HepG2 (cell line): ENCODE results near the gene DMKN. TPM values are rescaled to one million over a fixed set of nuclear protein-coding genes. Genes with fewer than 3 reads are reported as not detected.

Source experiments
- ATF7-NPFF ChIP-seq: sonication (generic); formaldehyde crosslinking; IDR thresholded peaks from 2 replicates; pipeline ENCODE4 v1.8.1; 2023; ENCODE audit warnings: mild to moderate bottlenecking, low read depth, missing genetic modification reagents, moderate library complexity
- BRD4 ChIP-seq: sonication (generic); formaldehyde crosslinking; IDR thresholded peaks from 2 replicates; pipeline ENCODE4 v1.4.0; 2020; ENCODE audit warnings: missing genetic modification reagents
- HBP1 ChIP-seq: IDR thresholded peaks from 2 replicates; pipeline ENCODE4 v1.6.1; 2016; ENCODE audit warnings: low read depth, control low read depth
- IKZF1 ChIP-seq: fragments of 450-650 bp; IDR thresholded peaks from 2 replicates; pipeline ENCODE4 v1.7.1; 2016
- MBD4 ChIP-seq: IDR thresholded peaks from 2 replicates; pipeline ENCODE4 v1.6.1; 2012; ENCODE audit warnings: low read length, inconsistent platforms, borderline replicate concordance
- MLX ChIP-seq: IDR thresholded peaks from 2 replicates; pipeline ENCODE4 v1.6.1; 2016
- NONO ChIP-seq, 2 experiments: fragments of 450-650 bp in 1 of 2; sonication (generic) in 1 of 2; formaldehyde crosslinking in 1 of 2; IDR thresholded peaks in 1 of 2; conservative IDR thresholded peaks in 1 of 2; 2 replicates each; pipeline versions ENCODE4 v1.6.1 to v1.8.0; 2017 to 2022; ENCODE audit warnings: mild to moderate bottlenecking in 1 of 2, missing genetic modification reagents in 1 of 2, moderate library complexity in 1 of 2
- PCBP2 ChIP-seq: fragments of 200-400 bp; formaldehyde crosslinking; optimal IDR thresholded peaks from 2 replicates; pipeline ENCODE3; 2018; ENCODE audit warnings: low read length, low read depth; ENCODE audit not compliant: poor library complexity, severe bottlenecking
- PLRG1 ChIP-seq: fragments of 450-650 bp; conservative IDR thresholded peaks from 2 replicates; pipeline ENCODE4 v1.6.1; 2016
- SNAI1 ChIP-seq: sonication (generic); formaldehyde crosslinking; IDR thresholded peaks from 2 replicates; pipeline ENCODE4 v1.5.0; 2020; ENCODE audit warnings: mild to moderate bottlenecking, missing genetic modification reagents, borderline replicate concordance
- ZMYM4 ChIP-seq: sonication (generic); formaldehyde crosslinking; IDR thresholded peaks from 2 replicates; pipeline ENCODE4 v1.8.1; 2023; ENCODE audit warnings: mild to moderate bottlenecking, missing genetic modification reagents
- ZNF232 ChIP-seq: sonication (generic); formaldehyde crosslinking; IDR thresholded peaks from 2 replicates; pipeline ENCODE4 v1.4.0; 2020; ENCODE audit warnings: missing genetic modification reagents, borderline replicate concordance
- ZNF274 ChIP-seq: sonication (generic); formaldehyde crosslinking; IDR thresholded peaks from 2 replicates; pipeline ENCODE4 v1.5.1; 2020; ENCODE audit warnings: mild to moderate bottlenecking, missing genetic modification reagents
- ZNF33B ChIP-seq: sonication (generic); formaldehyde crosslinking; IDR thresholded peaks from 2 replicates; pipeline ENCODE4 v1.5.1; 2020; ENCODE audit warnings: mild to moderate bottlenecking, missing genetic modification reagents
- ZNF34 ChIP-seq: sonication (generic); formaldehyde crosslinking; IDR thresholded peaks from 2 replicates; pipeline ENCODE4 v1.4.0; 2020; ENCODE audit warnings: mild to moderate bottlenecking, missing genetic modification reagents, borderline replicate concordance
- ZNF343 ChIP-seq: sonication (generic); formaldehyde crosslinking; IDR thresholded peaks from 2 replicates; pipeline ENCODE4 v1.4.0; 2020; ENCODE audit warnings: mild to moderate bottlenecking, missing genetic modification reagents
- ZNF558 ChIP-seq: sonication (generic); formaldehyde crosslinking; IDR thresholded peaks from 2 replicates; pipeline ENCODE4 v1.9.0; 2022; ENCODE audit warnings: mild to moderate bottlenecking, missing genetic modification reagents, borderline replicate concordance
- polyA plus RNA-seq, 8 experiments: library from polyadenylated mRNA; depleted of rRNA in 3 of 8; stranded (reverse) in 7 of 8; unstranded in 1 of 8; fragments of >200 nt; fragmentation: Illumina TruSeq in 4 of 8; extraction: Trizol in 4 of 8; gene quantifications; 2 replicates each; pipeline versions ENCODE4 v1.2.1 to v1.2.3, GENCODE V29; 2011 to 2016; ENCODE audit warnings: low read depth in 4 of 8, missing spikeins in 1 of 8, mixed read lengths in 1 of 8; ENCODE audit not compliant: insufficient read depth in 1 of 8
- total RNA-seq, 5 experiments: library from RNA; depleted of rRNA; stranded (reverse); fragments of >200 nt; fragmentation: Illumina TruSeq; extraction: Trizol; gene quantifications; 2 replicates each; pipeline ENCODE4 v1.2.3, GENCODE V29; 2016; ENCODE audit warnings: low read depth in 1 of 5
- TF ChIP-seq, protein P1 (sequence below): sonication (generic); formaldehyde crosslinking; IDR thresholded peaks from 2 replicates; pipeline ENCODE4 v1.4.0; 2020; ENCODE audit warnings: mild to moderate bottlenecking, missing genetic modification reagents

The DMKN gene
- total and polyA plus RNA-seq, 2 of the 13 experiments (the other 11 are each of a cell fraction or from before 2014, with no cell fraction given), result 50.8 to 57.1 TPM

DNA sequence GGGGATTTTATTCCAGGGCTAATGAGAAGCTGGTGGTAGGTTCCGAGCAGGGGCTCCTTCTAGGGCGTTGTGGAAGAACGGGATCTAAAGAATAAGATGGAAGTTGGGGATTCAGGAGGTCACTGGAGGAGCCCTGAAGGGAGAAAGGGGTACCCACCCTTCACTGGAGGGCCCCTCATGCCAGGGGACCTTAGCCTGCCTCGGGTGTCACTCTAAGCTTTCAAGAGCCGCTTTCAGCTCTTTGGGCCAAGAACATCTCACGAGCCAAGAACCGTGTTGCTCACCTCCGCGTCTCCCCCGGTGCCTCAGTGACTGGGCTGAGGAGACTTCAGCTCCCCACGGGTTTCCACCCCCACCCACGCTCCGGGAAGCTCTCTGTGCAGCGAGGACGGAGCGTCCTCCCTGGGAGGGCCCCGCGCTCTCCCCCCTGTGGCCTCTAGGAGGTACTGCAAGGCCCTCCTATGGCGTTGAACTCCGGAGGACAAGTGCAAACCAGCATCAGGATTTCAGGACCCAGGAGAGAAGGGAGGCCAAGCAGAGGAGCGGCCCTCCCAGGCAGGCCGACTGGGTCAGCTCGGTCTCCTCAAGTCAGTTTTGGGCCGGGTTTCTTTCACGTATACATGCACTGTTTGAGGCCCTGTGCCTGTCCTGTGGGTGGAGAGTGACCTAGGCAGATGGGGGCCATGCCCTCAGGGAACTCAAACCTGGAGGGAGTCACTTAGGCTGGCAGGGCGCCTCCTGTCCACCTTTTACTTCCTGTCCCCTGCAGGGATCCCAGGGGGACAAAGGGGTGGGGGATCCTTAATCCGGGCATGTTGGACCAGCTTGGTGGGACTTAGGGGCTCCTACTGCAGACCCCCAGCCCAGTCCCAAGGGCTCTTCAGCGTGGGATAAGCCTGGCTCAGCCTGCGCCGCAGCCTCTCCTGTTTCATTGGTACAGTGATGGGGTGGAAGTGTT, 18.1 kb downstream of the DMKN start (continued):
- TF ChIP-seq ZNF34 (0 out of 2 replicates have a peak, but pooled peaks have one; percentile 41), ZMYM4 (CRISPR knock-in tag) (0 out of 2 replicates have a peak, but pooled peaks have one; percentile 29), ATF7-NPFF (CRISPR knock-in tag) (no peak), PLRG1 (no peak), NONO (IDR thresholded peaks at IDR 0.05) (no peak), NONO (CRISPR knock-in tag; conservative IDR thresholded peaks at IDR 0.05) (0 out of 2 replicates have a peak, but pooled peaks have one; percentile 26), IKZF1 (no peak), HBP1 (CRISPR knock-in tag) (no peak), ZNF343 (CRISPR knock-in tag) (no peak), BRD4 (CRISPR knock-in tag) (0 out of 2 replicates have a peak, but pooled peaks have one; percentile 32), MLX (no peak), SNAI1 (CRISPR knock-in tag) (no peak), ZNF33B (CRISPR knock-in tag) (no peak), ZNF558 (CRISPR knock-in tag) (no peak), ZNF274 (CRISPR knock-in tag) (peak; percentile 48; the same call in 1 of the 2 replicates), MBD4 (no peak), PCBP2 (no peak), ZNF232 (0 out of 2 replicates have a peak, but pooled peaks have one; percentile 50)
- TF ChIP-seq, protein P1, sequence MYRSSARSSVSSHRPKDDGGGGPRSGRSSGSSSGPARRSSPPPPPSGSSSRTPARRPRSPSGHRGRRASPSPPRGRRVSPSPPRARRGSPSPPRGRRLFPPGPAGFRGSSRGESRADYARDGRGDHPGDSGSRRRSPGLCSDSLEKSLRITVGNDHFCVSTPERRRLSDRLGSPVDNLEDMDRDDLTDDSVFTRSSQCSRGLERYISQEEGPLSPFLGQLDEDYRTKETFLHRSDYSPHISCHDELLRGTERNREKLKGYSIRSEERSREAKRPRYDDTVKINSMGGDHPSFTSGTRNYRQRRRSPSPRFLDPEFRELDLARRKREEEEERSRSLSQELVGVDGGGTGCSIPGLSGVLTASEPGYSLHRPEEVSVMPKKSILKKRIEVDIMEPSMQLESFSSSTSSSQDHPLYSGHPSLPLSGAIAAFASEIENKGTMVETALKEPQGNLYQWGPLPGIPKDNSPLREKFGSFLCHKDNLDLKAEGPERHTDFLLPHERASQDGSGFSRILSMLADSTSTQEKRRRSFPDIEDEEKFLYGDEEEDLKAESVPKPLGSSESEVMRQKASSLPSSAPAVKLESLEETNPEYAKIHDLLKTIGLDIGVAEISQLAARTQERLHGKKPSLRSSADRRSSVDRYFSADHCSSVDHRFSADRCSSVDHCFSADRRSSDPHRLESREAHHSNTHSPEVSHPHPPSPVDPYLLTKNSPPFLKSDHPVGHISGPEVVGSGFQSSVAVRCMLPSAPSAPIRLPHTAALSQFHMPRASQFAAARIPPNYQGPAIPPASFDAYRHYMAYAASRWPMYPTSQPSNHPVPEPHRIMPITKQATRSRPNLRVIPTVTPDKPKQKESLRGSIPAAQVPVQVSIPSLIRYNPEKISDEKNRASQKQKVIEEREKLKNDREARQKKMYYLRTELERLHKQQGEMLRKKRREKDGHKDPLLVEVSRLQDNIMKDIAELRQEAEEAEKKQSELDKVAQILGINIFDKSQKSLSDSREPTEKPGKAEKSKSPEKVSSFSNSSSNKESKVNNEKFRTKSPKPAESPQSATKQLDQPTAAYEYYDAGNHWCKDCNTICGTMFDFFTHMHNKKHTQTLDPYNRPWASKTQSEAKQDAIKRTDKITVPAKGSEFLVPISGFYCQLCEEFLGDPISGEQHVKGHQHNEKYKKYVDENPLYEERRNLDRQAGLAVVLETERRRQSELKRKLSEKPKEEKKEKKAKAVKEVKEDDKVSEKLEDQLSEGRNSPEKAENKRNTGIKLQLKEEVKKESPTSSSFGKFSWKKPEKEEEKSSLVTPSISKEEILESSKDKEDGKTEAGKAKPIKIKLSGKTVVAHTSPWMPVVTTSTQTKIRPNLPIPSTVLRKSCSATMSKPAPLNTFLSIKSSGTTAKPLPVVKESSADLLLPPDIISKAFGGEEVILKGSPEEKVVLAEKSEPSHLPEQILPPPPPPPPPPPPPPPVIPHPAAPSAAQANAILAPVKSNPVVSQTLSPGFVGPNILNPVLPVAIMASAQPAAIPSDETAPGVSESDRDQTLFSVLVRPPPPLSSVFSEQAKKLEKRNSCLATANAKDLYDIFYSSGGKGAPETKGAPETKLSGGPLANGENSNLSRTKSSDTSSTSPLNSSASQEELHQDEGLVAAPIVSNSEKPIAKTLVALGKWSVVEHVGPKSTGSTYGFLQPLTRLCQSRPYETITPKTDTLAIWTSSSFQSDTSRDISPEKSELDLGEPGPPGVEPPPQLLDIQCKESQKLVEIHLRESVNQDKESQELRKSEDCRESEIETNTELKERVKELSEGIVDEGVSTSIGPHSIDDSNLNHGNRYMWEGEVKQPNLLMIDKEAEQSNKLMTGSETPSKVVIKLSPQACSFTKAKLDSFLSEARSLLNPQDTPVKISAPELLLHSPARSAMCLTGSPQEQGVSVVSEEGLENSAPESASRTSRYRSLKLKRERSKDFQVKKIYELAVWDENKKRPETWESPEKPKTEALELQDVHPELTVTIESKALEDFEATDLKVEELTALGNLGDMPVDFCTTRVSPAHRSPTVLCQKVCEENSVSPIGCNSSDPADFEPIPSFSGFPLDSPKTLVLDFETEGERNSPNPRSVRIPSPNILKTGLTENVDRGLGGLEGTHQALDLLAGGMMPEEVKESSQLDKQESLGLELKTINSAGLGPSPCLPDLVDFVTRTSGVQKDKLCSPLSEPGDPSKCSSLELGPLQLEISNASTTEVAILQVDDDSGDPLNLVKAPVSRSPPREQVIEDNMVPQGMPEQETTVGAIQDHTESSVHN, result no peak
